H1 (cell line): ENCODE measurements around the gene PHGDH. TPM values are rescaled to one million over a fixed set of nuclear protein-coding genes. Genes with fewer than 3 reads are reported as not detected.

Source experiments
- CTCF ChIA-PET: fragments of 300-600 bp; sonication (Branson Sonifier 250); formaldehyde crosslinking; loops from one replicate; lab custom pipeline; 2021; ENCODE audit not compliant: partially characterized antibody; lab: Charles Lee
- POLR2A ChIA-PET: fragments of 300-600 bp; sonication (Branson Sonifier 250); formaldehyde crosslinking; loops from one replicate; lab custom pipeline; 2021; ENCODE audit warnings: inconsistent platforms; ENCODE audit not compliant: partially characterized antibody; lab: Charles Lee
- DNase-seq, 2 experiments: peaks; one replicate each; pipeline versions ENCODE4 v3.0.0 to v3.0.0-alpha.2; 2010 to 2022; ENCODE audit warnings: low spot score in 2 of 2, low read depth in 1 of 2, mixed read lengths in 1 of 2
- FAIRE-seq: peaks from 2 replicates; lab custom pipeline; 2011; peaks lifted over from hg19 to GRCh38; lab: Jason Lieb, UNC
- H2AFZ ChIP-seq: 2 replicates; pipeline ENCODE4 v1.8.1; 2012; ENCODE audit warnings: low read length, inconsistent platforms
- H2AK5ac ChIP-seq: 2 replicates; pipeline ENCODE4 v1.6.1; 2013; ENCODE audit warnings: low read depth, low read length
- H2BK120ac ChIP-seq: replicated peaks from 2 replicates; pipeline ENCODE3; 2013; ENCODE audit warnings: low read depth, low read length, inconsistent platforms
- H2BK12ac ChIP-seq: 2 replicates; pipeline ENCODE4 v1.6.1; 2013; ENCODE audit warnings: low read depth, low read length
- H2BK15ac ChIP-seq: 2 replicates; pipeline ENCODE4 v1.6.1; 2013; ENCODE audit warnings: low read length
- H2BK20ac ChIP-seq: 2 replicates; pipeline ENCODE4 v1.6.1; 2013; ENCODE audit warnings: low read length
- H2BK5ac ChIP-seq: 2 replicates; pipeline ENCODE4 v1.6.1; 2013; ENCODE audit warnings: low read depth, low read length
- H3K14ac ChIP-seq: 2 replicates; pipeline ENCODE4 v1.6.1; 2013; ENCODE audit warnings: inconsistent platforms; ENCODE audit not compliant: insufficient read length
- H3K18ac ChIP-seq: 2 replicates; pipeline ENCODE4 v1.6.1; 2013; ENCODE audit warnings: low read length; ENCODE audit errors: extremely low read depth
- H3K23ac ChIP-seq: 2 replicates; pipeline ENCODE4 v1.6.1; 2013; ENCODE audit warnings: inconsistent platforms; ENCODE audit not compliant: insufficient read length
- H3K23me2 ChIP-seq: 2 replicates; pipeline ENCODE4 v1.6.1; 2013; ENCODE audit warnings: low read depth, low read length
- H3K27ac ChIP-seq: 2 replicates; pipeline ENCODE4 v1.6.1; 2011; ENCODE audit warnings: low read depth, low read length, inconsistent platforms
- H3K27me3 ChIP-seq, 4 experiments: replicated peaks in 1 of 4; 1 replicate in 1 of 4; 2 replicates in 3 of 4; pipeline versions ENCODE4 v1.6.1 to v1.8.1; 2011 to 2013; ENCODE audit warnings: low read length in 3 of 4, mild to moderate bottlenecking in 3 of 4, inconsistent platforms in 2 of 4, mixed read lengths in 2 of 4, moderate library complexity in 1 of 4; ENCODE audit not compliant: control insufficient read depth in 3 of 4, insufficient read depth in 3 of 4; ENCODE audit errors: extremely low read depth in 1 of 4
- H3K36me3 ChIP-seq, 4 experiments: 2 replicates each; pipeline versions ENCODE4 v1.6.1 to v1.8.1; 2011 to 2013; ENCODE audit warnings: mild to moderate bottlenecking in 4 of 4, low read length in 3 of 4, moderate library complexity in 2 of 4, control low read depth in 1 of 4, inconsistent platforms in 1 of 4; ENCODE audit not compliant: insufficient read depth in 4 of 4, control insufficient read depth in 2 of 4
- H3K4ac ChIP-seq: replicated peaks from 2 replicates; pipeline ENCODE3; 2013; ENCODE audit warnings: low read length, low read depth, mixed read lengths, inconsistent platforms; ENCODE audit not compliant: insufficient read length
- H3K4me1 ChIP-seq, 4 experiments: replicated peaks in 1 of 4; 1 replicate in 1 of 4; 2 replicates in 3 of 4; pipeline versions ENCODE4 v1.6.1 to v1.8.1; 2011 to 2013; ENCODE audit warnings: low read length in 3 of 4, inconsistent platforms in 2 of 4, mixed read lengths in 1 of 4; ENCODE audit not compliant: insufficient read depth in 4 of 4, control insufficient read depth in 3 of 4
- H3K4me2 ChIP-seq, 2 experiments: 2 replicates each; pipeline versions ENCODE4 v1.6.1 to v1.8.1; 2011 to 2013; ENCODE audit warnings: low read depth in 2 of 2, low read length in 2 of 2, control low read depth in 1 of 2, inconsistent platforms in 1 of 2, mild to moderate bottlenecking in 1 of 2; ENCODE audit not compliant: insufficient read depth in 1 of 2
- H3K4me3 ChIP-seq, 4 experiments: fragments of 200-600, 300-600 bp in 1 of 4; sonication (generic), shearing (Covaris generic), sonication (Bioruptor Twin) in 1 of 4; 2 replicates each; pipeline versions ENCODE4 v1.5.1 to v1.8.1; 2011 to 2016; ENCODE audit warnings: low read length in 4 of 4, low read depth in 3 of 4, control low read depth in 2 of 4, inconsistent platforms in 2 of 4, mild to moderate bottlenecking in 2 of 4, mixed read lengths in 1 of 4, moderate library complexity in 1 of 4; ENCODE audit not compliant: insufficient read depth in 2 of 4; ENCODE audit errors: extremely low read depth in 1 of 4
- H3K56ac ChIP-seq: replicated peaks from 2 replicates; pipeline ENCODE3; 2013; ENCODE audit warnings: low read depth, mild to moderate bottlenecking, mixed read lengths, low read length, inconsistent platforms; ENCODE audit not compliant: insufficient read length
- H3K79me1 ChIP-seq: 2 replicates; pipeline ENCODE4 v1.6.1; 2013; ENCODE audit warnings: low read depth, low read length, control low read depth
- H3K79me2 ChIP-seq, 2 experiments: 2 replicates each; pipeline versions ENCODE4 v1.6.1 to v1.8.1; 2012 to 2013; ENCODE audit warnings: low read length in 2 of 2, mild to moderate bottlenecking in 2 of 2, inconsistent platforms in 1 of 2; ENCODE audit not compliant: insufficient read depth in 2 of 2, control insufficient read depth in 1 of 2
- H3K9ac ChIP-seq, 4 experiments: replicated peaks in 1 of 4; 1 replicate in 1 of 4; 2 replicates in 3 of 4; pipeline versions ENCODE4 v1.6.1 to v1.8.1; 2011 to 2013; ENCODE audit warnings: low read depth in 3 of 4, low read length in 3 of 4, control low read depth in 2 of 4, mild to moderate bottlenecking in 2 of 4, moderate library complexity in 2 of 4, inconsistent platforms in 1 of 4; ENCODE audit errors: extremely low read depth in 1 of 4
- H3K9me3 ChIP-seq, 2 experiments: 2 replicates each; pipeline versions ENCODE4 v1.6.1 to v1.8.1; 2012 to 2013; ENCODE audit warnings: mild to moderate bottlenecking in 2 of 2, moderate library complexity in 2 of 2, control low read depth in 1 of 2, inconsistent platforms in 1 of 2, low read depth in 1 of 2, low read length in 1 of 2, mixed read lengths in 1 of 2; ENCODE audit not compliant: insufficient read depth in 2 of 2
- H4K20me1 ChIP-seq, 2 experiments: replicated peaks in 1 of 2; 2 replicates each; pipeline versions ENCODE3 to v1.8.1; 2011 to 2013; ENCODE audit warnings: inconsistent platforms in 2 of 2, low read length in 2 of 2, mild to moderate bottlenecking in 1 of 2; ENCODE audit not compliant: insufficient read depth in 2 of 2, control insufficient read depth in 1 of 2
- H4K5ac ChIP-seq: 2 replicates; pipeline ENCODE4 v1.6.1; 2013; ENCODE audit warnings: low read length, low read depth, mixed read lengths, inconsistent platforms; ENCODE audit not compliant: insufficient read length
- H4K8ac ChIP-seq: 2 replicates; pipeline ENCODE4 v1.8.0; 2013; ENCODE audit warnings: mild to moderate bottlenecking, moderate library complexity, low read length, inconsistent platforms; ENCODE audit not compliant: insufficient read depth; ENCODE audit errors: extremely low read depth
- H4K91ac ChIP-seq: replicated peaks from 2 replicates; pipeline ENCODE3; 2013; ENCODE audit warnings: low read length, mixed read lengths, inconsistent platforms; ENCODE audit not compliant: insufficient read length
- GABPA ChIP-seq: IDR thresholded peaks from 2 replicates; pipeline ENCODE4 v1.6.1; 2011; ENCODE audit warnings: mild to moderate bottlenecking, low read length, moderate library complexity, borderline replicate concordance; ENCODE audit not compliant: insufficient read depth
- SAP30 ChIP-seq: fragments of 300-600 bp; sonication (generic); IDR thresholded peaks from 2 replicates; pipeline ENCODE4 v1.7.1; 2012; ENCODE audit warnings: low read length, moderate library complexity, mild to moderate bottlenecking, inconsistent platforms; ENCODE audit not compliant: insufficient read depth, insufficient replicate concordance
- SP4 ChIP-seq: IDR thresholded peaks from 2 replicates; pipeline ENCODE4 v1.6.1; 2012; ENCODE audit warnings: low read length, inconsistent platforms
- TCF12 ChIP-seq: IDR thresholded peaks from 2 replicates; pipeline ENCODE4 v1.6.1; 2011; ENCODE audit warnings: low read depth, mild to moderate bottlenecking, low read length
- TEAD4 ChIP-seq: IDR thresholded peaks from 2 replicates; pipeline ENCODE4 v1.6.1; 2012; ENCODE audit warnings: low read depth, low read length, inconsistent platforms, mixed read lengths
- WGBS, 2 experiments: shearing (Covaris generic) in 1 of 2; methylation state at CpG; one replicate each; pipeline versions ENCODE4 v1.1.6 to v1.1.7; 2013 to 2015; ENCODE audit warnings: low lambda C conversion rate in 2 of 2, mixed read lengths in 2 of 2, inconsistent platforms in 1 of 2, low coverage in 1 of 2, missing lambda C conversion rate in 1 of 2; ENCODE audit not compliant: insufficient replicate concordance in 2 of 2, insufficient coverage in 1 of 2, insufficient read length in 1 of 2; ENCODE audit errors: extremely low coverage in 1 of 2, missing lambda C conversion rate in 1 of 2; 5-methylcytosine and 5-hydroxymethylcytosine counted together
- polyA plus RNA-seq, 7 experiments: library from polyadenylated mRNA; depleted of rRNA in 3 of 7; stranded (reverse) in 5 of 7; unstranded in 2 of 7; fragments of >200 nt in 5 of 7; fragments of 200-250 nt in 2 of 7; gene quantifications; 1 replicate in 5 of 7; 2 replicates in 1 of 7; 4 replicates in 1 of 7; pipeline versions ENCODE4 v1.2.1 to v1.2.3, GENCODE V29; 2011 to 2013; ENCODE audit warnings: missing spikeins in 2 of 7, mixed read lengths in 2 of 7
- total RNA-seq: library from RNA; stranded (reverse); fragmentation: NEBNext Ultra II Directional; extraction: Animal tissue kit (Norgen Biotek cat#: 25700); gene quantifications from 2 replicates; pipeline ENCODE4 v1.2.1, GENCODE V29; 2021

The PHGDH gene
- total and polyA plus RNA-seq, 2 of the 8 experiments (the other 6 are each of a cell fraction or from before 2014, with no cell fraction given) = 358 to 687 TPM

- Histone ChIP-seq H3K4ac (no peak overlapping the region), H3K4me1 (0 out of 7 replicates have a peak, but pooled peaks cover 0 to 2% (median 0%) of the 10 kb centered on the region in 4 experiments), H2BK5ac (no peak overlapping the region), H2BK12ac (no peak overlapping the region), H3K23ac (no peak overlapping the region), H2AK5ac (no peak overlapping the region), H4K8ac (no peak overlapping the region), H2BK120ac (no peak overlapping the region), H3K9me3 (peaks cover 11 to 12% of the 10 kb centered on the region in 2 experiments), H3K56ac (no peak overlapping the region), H3K27me3 (no peaks in the 10 kb centered on the region), H3K79me1 (no peaks in the 10 kb centered on the region), H3K9ac (no peak overlapping the region), H3K4me3 (no peak overlapping the region), H3K36me3 (no peaks in the 10 kb centered on the region), H3K23me2 (no peaks in the 10 kb centered on the region), H4K91ac (no peak overlapping the region), H2BK15ac (no peak overlapping the region), H3K14ac (no peak overlapping the region), H4K20me1 (no peaks in the 10 kb centered on the region), H2AFZ (no peak overlapping the region), H2BK20ac (no peak overlapping the region), H3K4me2 (no peak overlapping the region), H4K5ac (no peak overlapping the region), H3K79me2 (no peaks in the 10 kb centered on the region), H3K27ac (no peak overlapping the region), H3K18ac (no peak overlapping the region)
- 97% methylated on average over 2 of the region's 2 CpGs; no CpG with 5 or more reads in 1 of the 2 experiments for WGBS, 2 experiments
- ChIA-PET POLR2A (interaction anchor here (1.7 to 4.4 kb wide), 2 partner anchors 10 to 11 kb away, joined by 5 to 37 read pairs; partner anchors contain the start of gene PHGDH), CTCF (interaction anchor here (2.4 kb wide), 1 partner anchor 27 kb away, joined by 9 read pairs; no protein-coding TSS in a partner anchor)
- no peak for FAIRE-seq
- TF ChIP-seq TCF12 (no peak), TEAD4 (no peak), SP4 (no peak), GABPA (no peak), SAP30 (no peak)
- DNase-seq = no peak
Observed at GRCh38 chr1:119702384-119702783, 9.3 kb upstream of the PHGDH start.
